Psoas muscle (tissue), 8 donors: ENCODE data around the gene BMPR1B. TPM values are rescaled to one million over a fixed set of nuclear protein-coding genes. Genes with fewer than 3 reads are reported as not detected.

ENCODE experiments used
- ATAC-seq, 4 donors: fragments of 200-7000 bp; cut with Tn5 transposase; one replicate each; pipeline ENCODE4 v1.9.1; 2020; ENCODE audit warnings: moderate library complexity in 3 of 4, mild to moderate bottlenecking in 2 of 4
- DNase-seq, 2 donors: peaks; one replicate each; pipeline ENCODE4 v3.0.0-alpha.2; 2020
- H3K27ac ChIP-seq: fragments of 200-600 bp; one replicate; pipeline ENCODE4 v1.8.0; 2022
- H3K27me3 ChIP-seq, 3 donors: fragments of 200-600 bp in 1 of 3; one replicate each; pipeline versions ENCODE4 v1.6.1 to v1.8.0; 2013 to 2022; ENCODE audit warnings: low read length in 2 of 3, mild to moderate bottlenecking in 2 of 3, moderate library complexity in 1 of 3; ENCODE audit not compliant: insufficient read depth in 3 of 3
- H3K36me3 ChIP-seq, 2 donors: fragments of 200-600 bp in 1 of 2; one replicate each; pipeline versions ENCODE4 v1.6.1 to v1.8.0; 2013 to 2022; ENCODE audit warnings: low read depth in 1 of 2, mild to moderate bottlenecking in 1 of 2, moderate library complexity in 1 of 2; ENCODE audit not compliant: insufficient read depth in 1 of 2
- H3K4me1 ChIP-seq: fragments of 200-600 bp; one replicate; pipeline ENCODE4 v1.8.0; 2022
- H3K4me3 ChIP-seq: fragments of 200-600 bp; one replicate; pipeline ENCODE4 v1.8.0; 2022; ENCODE audit warnings: mild to moderate bottlenecking
- H3K9me3 ChIP-seq: fragments of 200-600 bp; one replicate; pipeline ENCODE4 v1.8.0; 2022
- CTCF ChIP-seq: fragments of 200-600 bp; IDR thresholded peaks from one replicate; pipeline ENCODE4 v1.8.0; 2022; ENCODE audit warnings: antibody characterized with exemption
- WGBS, 3 donors: extraction: QIAGEN DNeasy Blood & Tissue Kit; methylation state at CpG; one replicate each; pipeline versions ENCODE4 v1.1.6 to v1.1.7; 2013; 5-methylcytosine and 5-hydroxymethylcytosine counted together
- intact Hi-C, 2 donors: fragments of 100-400 bp; cut with DNase I; formaldehyde crosslinking; loops; one replicate each; pipeline versions ENCODE4 v1.11.0 to v1.14.2; 2022
- polyA plus RNA-seq, 3 donors: library from polyadenylated mRNA; stranded (reverse); fragments of 200-250 nt; gene quantifications; one replicate each; pipeline ENCODE4 v1.2.3, GENCODE V29; 2013
- total RNA-seq, 4 donors: library from RNA; stranded (reverse); fragmentation: NEBNext Ultra II Directional in 2 of 4; extraction: Animal tissue kit (Norgen Biotek cat#: 25700) in 2 of 4; gene quantifications; one replicate each; pipeline versions ENCODE4 v1.2.1 to v1.2.4, GENCODE V29; 2021 to 2023
- donor health status: healthy with polysubstance abuse.
- donor health status: DM: no; HTN: no; CAD: no; lungs with moderate emphysema.
- donor health status: Bipolar disorder and iron deficiency.
- donor health status: healthy.
- donor health status: DM: yes; HTN: yes; CAD: no.
- donor health status: DM: no; HTN: no; CAD: no.
- donor health status: DM: no; HTN: no; CAD: no.
- donor health status: DM: yes; HTN: yes; CAD: no.

The BMPR1B gene
- total and polyA plus RNA-seq, 7 donors, result 0.26 to 13.0 (median 1.0) TPM

- H3K36me3 ChIP-seq, result no peaks in the 10 kb centered on the region
- no peak overlapping the region for H3K4me3 ChIP-seq
- WGBS, 3 donors, result 85 to 90% (median 90%) methylated on average over 2 of the region's 2 CpGs
- H3K9me3 ChIP-seq, result no peaks in the 10 kb centered on the region
- no peak for TF ChIP-seq CTCF
- H3K27ac ChIP-seq, result no peak overlapping the region
- H3K4me1 ChIP-seq, result no peaks in the 10 kb centered on the region
- H3K27me3 ChIP-seq, result no peaks in the 10 kb centered on the region
- ATAC-seq (no peak), DNase-seq (no peak)
- intact Hi-C loops, result no loop called here
Observed at GRCh38 chr4:94877973-94878372, 120.2 kb downstream of the BMPR1B start.

GRCh38 chr4:94880956-94881355 is 123.2 kb downstream of the BMPR1B start:
- H3K9me3 ChIP-seq, result no peaks in the 10 kb centered on the region
- H3K4me1 ChIP-seq, result no peaks in the 10 kb centered on the region
- DNase-seq, result no peak
- no peaks in the 10 kb centered on the region for H3K36me3 ChIP-seq
- WGBS, 3 donors, result 93 to 98% (median 97%) methylated on average over 3 of the region's 3 CpGs
- no peak for TF ChIP-seq CTCF
- no peak for ATAC-seq
- H3K27ac ChIP-seq, result no peak overlapping the region
- intact Hi-C loops, result no loop called here
- H3K4me3 ChIP-seq, result no peak overlapping the region
- H3K27me3 ChIP-seq, result no peaks in the 10 kb centered on the region

- DNase-seq (no peak), ATAC-seq (no peak)
- Histone ChIP-seq H3K4me3 (no peak overlapping the region), H3K27me3 (no peaks in the 10 kb centered on the region), H3K36me3 (no peaks in the 10 kb centered on the region), H3K27ac (no peak overlapping the region), H3K4me1 (no peaks in the 10 kb centered on the region), H3K9me3 (no peaks in the 10 kb centered on the region)
- intact Hi-C loops, result no loop called here
- 80 to 86% (median 84%) methylated on average over 2 of the region's 2 CpGs for WGBS, 3 donors
- TF ChIP-seq CTCF, result no peak
Observed at GRCh38 chr4:94882756-94883155, 125.0 kb downstream of the BMPR1B start.

- Histone ChIP-seq H3K27ac (no peak overlapping the region), H3K9me3 (peaks cover 8% of the 10 kb centered on the region), H3K36me3 (no peaks in the 10 kb centered on the region), H3K27me3 (no peaks in the 10 kb centered on the region), H3K4me1 (no peaks in the 10 kb centered on the region), H3K4me3 (no peak overlapping the region)
- no peak for TF ChIP-seq CTCF
- 89 to 94% (median 91%) methylated on average over 3 of the region's 3 CpGs for WGBS, 3 donors
- ATAC-seq (no peak), DNase-seq (no peak)
- intact Hi-C loops, result no loop called here
Observed at GRCh38 chr4:94887027-94887426, 129.3 kb downstream of the BMPR1B start.

- Histone ChIP-seq H3K9me3 (peaks cover 8% of the 10 kb centered on the region), H3K27ac (no peak overlapping the region), H3K4me3 (no peak overlapping the region), H3K4me1 (no peaks in the 10 kb centered on the region), H3K36me3 (no peaks in the 10 kb centered on the region), H3K27me3 (no peaks in the 10 kb centered on the region)
- DNase-seq (no peak), ATAC-seq (peak in 1 of 4 donors; percentile 13)
- intact Hi-C loops, result no loop called here
- WGBS, 3 donors, result 50 to 65% (median 59%) methylated on average over 1 of the region's 1 CpG
- TF ChIP-seq CTCF, result no peak
Observed at GRCh38 chr4:94889523-94889922, 131.8 kb downstream of the BMPR1B start.
